Choroid plexus epithelial cell (primary cell): ENCODE data around the gene PLA2G3.

ENCODE experiments used
- DNase-seq: peaks from one replicate; pipeline ENCODE4 v3.0.0-alpha.2; 2010; ENCODE audit warnings: low read depth
- H3K4me3 ChIP-seq: 2 replicates; pipeline ENCODE4 v1.5.1; 2011; ENCODE audit warnings: low read depth, mild to moderate bottlenecking, control low read depth, low read length, moderate library complexity
- TF ChIP-seq, protein P1 (sequence below): conservative IDR thresholded peaks from 2 replicates; pipeline ENCODE4 v1.5.1; 2011; ENCODE audit warnings: low read depth, mild to moderate bottlenecking, control low read depth, inconsistent platforms, low read length, moderate library complexity

PLA2G3 gene

DNA sequence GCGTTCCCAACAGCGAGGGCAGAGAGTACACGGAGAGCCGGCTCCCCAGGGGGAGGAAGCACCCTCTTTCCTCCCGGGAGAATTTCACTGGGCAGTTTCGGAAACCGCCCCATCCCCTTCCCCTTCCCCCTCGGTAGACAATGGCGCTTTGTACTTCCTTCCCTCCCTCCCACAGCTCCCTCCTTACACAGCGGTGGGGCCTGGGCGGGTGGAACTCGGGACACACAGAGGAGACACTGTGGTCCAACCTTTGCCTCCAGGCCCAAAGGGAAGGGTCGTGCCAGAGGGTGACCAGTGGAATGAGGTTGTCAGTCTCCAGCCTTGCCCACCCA, 54.8 kb downstream of the PLA2G3 start:
- TF ChIP-seq, protein P1, sequence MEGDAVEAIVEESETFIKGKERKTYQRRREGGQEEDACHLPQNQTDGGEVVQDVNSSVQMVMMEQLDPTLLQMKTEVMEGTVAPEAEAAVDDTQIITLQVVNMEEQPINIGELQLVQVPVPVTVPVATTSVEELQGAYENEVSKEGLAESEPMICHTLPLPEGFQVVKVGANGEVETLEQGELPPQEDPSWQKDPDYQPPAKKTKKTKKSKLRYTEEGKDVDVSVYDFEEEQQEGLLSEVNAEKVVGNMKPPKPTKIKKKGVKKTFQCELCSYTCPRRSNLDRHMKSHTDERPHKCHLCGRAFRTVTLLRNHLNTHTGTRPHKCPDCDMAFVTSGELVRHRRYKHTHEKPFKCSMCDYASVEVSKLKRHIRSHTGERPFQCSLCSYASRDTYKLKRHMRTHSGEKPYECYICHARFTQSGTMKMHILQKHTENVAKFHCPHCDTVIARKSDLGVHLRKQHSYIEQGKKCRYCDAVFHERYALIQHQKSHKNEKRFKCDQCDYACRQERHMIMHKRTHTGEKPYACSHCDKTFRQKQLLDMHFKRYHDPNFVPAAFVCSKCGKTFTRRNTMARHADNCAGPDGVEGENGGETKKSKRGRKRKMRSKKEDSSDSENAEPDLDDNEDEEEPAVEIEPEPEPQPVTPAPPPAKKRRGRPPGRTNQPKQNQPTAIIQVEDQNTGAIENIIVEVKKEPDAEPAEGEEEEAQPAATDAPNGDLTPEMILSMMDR, result no peak
- H3K4me3 ChIP-seq, result peak overlapping the region; percentile 80
- DNase-seq, result no peak

DNA sequence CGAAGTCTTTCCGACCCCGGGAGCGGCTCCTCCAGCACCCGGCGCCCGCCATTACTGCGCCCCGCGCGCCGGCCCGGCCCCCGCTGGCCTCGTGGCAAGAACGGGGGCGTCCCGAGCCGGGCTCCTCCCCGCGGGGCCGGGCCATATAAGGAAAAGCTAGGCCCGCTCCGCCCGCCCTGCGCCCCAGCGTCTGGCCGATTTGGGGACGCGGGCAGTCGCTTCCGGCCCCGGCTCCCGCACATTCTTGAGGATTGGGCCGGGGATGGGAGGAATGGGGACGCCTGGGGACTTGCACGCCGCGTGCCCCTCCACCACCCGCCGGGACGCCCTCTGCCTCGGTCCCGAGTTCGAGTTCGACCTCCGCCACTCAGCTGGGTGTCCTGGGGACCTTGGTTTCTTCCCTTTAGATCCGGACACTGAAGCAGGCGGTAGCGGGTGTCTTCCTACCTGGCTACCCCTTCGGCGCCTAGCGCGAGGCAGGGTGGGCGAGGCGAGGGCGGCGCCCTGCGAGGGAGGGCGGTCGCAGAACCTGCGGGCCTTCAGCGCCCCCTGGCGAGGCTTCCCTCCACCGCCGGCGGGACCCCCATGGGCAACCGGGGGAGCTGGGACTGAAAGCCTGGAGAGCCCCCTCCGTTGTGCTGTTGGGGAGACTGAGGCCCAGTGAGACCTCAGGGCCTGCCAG, 55.4 kb downstream of the PLA2G3 start:
- peak overlapping the region; percentile 80 for H3K4me3 ChIP-seq
- TF ChIP-seq, protein P1, result peak; percentile 75
- peak; percentile 88 for DNase-seq
